Common myeloid progenitor, CD34-positive (primary cell): ENCODE results near the gene PLA2G4D.

Experiments used
- CTCF ChIA-PET: fragments of 350-600 bp; sonication (Branson Sonifier 250); formaldehyde crosslinking; loops from one replicate; lab custom pipeline; 2021; ENCODE audit warnings: antibody characterized with exemption; lab: Charles Lee
- POLR2A ChIA-PET: fragments of 350-600 bp; sonication (Branson Sonifier 250); formaldehyde crosslinking; loops from one replicate; lab custom pipeline; 2021; ENCODE audit warnings: antibody characterized with exemption; lab: Charles Lee
- DNase-seq, 3 donors: peaks; one replicate each; pipeline versions ENCODE4 v3.0.0 to v3.0.0-alpha.2; 2013
- H3K27ac ChIP-seq, 2 experiments: 1 replicate in 1 of 2; 2 replicates in 1 of 2; pipeline ENCODE4 v1.7.0; 2013; ENCODE audit warnings: inconsistent platforms in 2 of 2, low read length in 2 of 2, mild to moderate bottlenecking in 2 of 2, low read depth in 1 of 2, moderate library complexity in 1 of 2; ENCODE audit not compliant: severe bottlenecking in 2 of 2, insufficient read depth in 1 of 2, poor library complexity in 1 of 2
- H3K27me3 ChIP-seq, 5 experiments: replicated peaks in 2 of 5; 1 replicate in 3 of 5; 2 replicates in 2 of 5; pipeline versions ENCODE4 v1.6.1 to v1.7.0; 2013; ENCODE audit warnings: low read length in 4 of 5, mild to moderate bottlenecking in 2 of 5, moderate library complexity in 2 of 5, inconsistent platforms in 1 of 5; ENCODE audit not compliant: insufficient read depth in 5 of 5, control insufficient read depth in 4 of 5
- H3K36me3 ChIP-seq, 4 experiments: 1 replicate in 2 of 4; 2 replicates in 2 of 4; pipeline versions ENCODE4 v1.6.1 to v1.7.0; 2013; ENCODE audit warnings: low read length in 3 of 4, control low read depth in 1 of 4, mild to moderate bottlenecking in 1 of 4; ENCODE audit not compliant: control insufficient read depth in 4 of 4, insufficient read depth in 4 of 4
- H3K4me1 ChIP-seq, 4 experiments: 1 replicate in 3 of 4; 2 replicates in 1 of 4; pipeline versions ENCODE4 v1.6.1 to v1.7.1; 2013; ENCODE audit warnings: low read length in 3 of 4, mild to moderate bottlenecking in 3 of 4, control low read depth in 1 of 4, inconsistent platforms in 1 of 4, moderate library complexity in 1 of 4; ENCODE audit not compliant: control insufficient read depth in 4 of 4, insufficient read depth in 4 of 4; ENCODE audit errors: control extremely low read depth in 1 of 4
- H3K4me3 ChIP-seq, 7 experiments: 1 replicate in 4 of 7; 2 replicates in 3 of 7; pipeline versions ENCODE4 v1.5.1 to v1.7.0; 2013; ENCODE audit warnings: mild to moderate bottlenecking in 7 of 7, low read length in 6 of 7, moderate library complexity in 6 of 7, inconsistent platforms in 2 of 7, low read depth in 2 of 7, control low read depth in 1 of 7; ENCODE audit not compliant: insufficient read depth in 4 of 7, control insufficient read depth in 1 of 7; ENCODE audit errors: extremely low read depth in 1 of 7
- H3K9me3 ChIP-seq, 5 experiments: 1 replicate in 4 of 5; 2 replicates in 1 of 5; pipeline versions ENCODE4 v1.6.1 to v1.7.1; 2013; ENCODE audit warnings: low read length in 4 of 5, mild to moderate bottlenecking in 2 of 5, inconsistent platforms in 1 of 5, low read depth in 1 of 5, moderate library complexity in 1 of 5; ENCODE audit not compliant: control insufficient read depth in 4 of 5, insufficient read depth in 2 of 5; ENCODE audit errors: control extremely low read depth in 1 of 5
- WGBS: methylation state at CpG from one replicate; pipeline ENCODE4 v1.1.5; 2013; ENCODE audit not compliant: insufficient coverage; 5-methylcytosine and 5-hydroxymethylcytosine counted together

Gene PLA2G4D

DNA sequence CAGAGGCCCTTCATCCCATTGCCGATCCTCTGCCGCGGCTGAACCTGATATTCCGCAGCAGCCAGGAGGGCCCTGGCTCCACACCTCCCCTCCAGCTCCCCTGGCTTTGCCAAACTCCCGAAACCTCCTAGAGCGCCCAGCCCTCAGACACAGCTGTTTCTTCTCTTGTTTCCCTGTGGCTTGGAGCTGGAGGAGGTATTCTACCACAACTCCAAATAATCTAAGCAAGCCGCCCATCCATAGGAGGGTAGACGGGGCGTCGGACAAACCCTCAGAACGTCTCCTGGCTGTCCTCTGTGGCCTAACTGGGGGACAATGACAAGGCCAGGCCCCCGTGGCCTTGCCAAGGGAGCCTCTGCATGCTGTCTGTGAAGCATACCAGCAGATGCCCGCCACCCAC, 10.4 kb downstream of the PLA2G4D start:
- 90% methylated on average over 10 of the region's 13 CpGs for WGBS
- peaks cover 0 to 4% (median 0%) of the 10 kb centered on the region in 5 experiments for H3K27me3 ChIP-seq
- no peaks in the 10 kb centered on the region for H3K9me3 ChIP-seq
- POLR2A ChIA-PET: no interaction called here
- H3K4me3 ChIP-seq: no peak overlapping the region
- CTCF ChIA-PET: interaction anchor here (0.9 to 14.2 kb wide), 12 partner anchors 16 to 147 kb away, joined by 3 to 190 read pairs (median 6); no protein-coding TSS in a partner anchor
- no peak for DNase-seq
- H3K36me3 ChIP-seq: no peaks in the 10 kb centered on the region
- H3K27ac ChIP-seq: no peak overlapping the region
- peaks cover 0 to 13% (median 9%) of the 10 kb centered on the region in 4 experiments for H3K4me1 ChIP-seq

DNA sequence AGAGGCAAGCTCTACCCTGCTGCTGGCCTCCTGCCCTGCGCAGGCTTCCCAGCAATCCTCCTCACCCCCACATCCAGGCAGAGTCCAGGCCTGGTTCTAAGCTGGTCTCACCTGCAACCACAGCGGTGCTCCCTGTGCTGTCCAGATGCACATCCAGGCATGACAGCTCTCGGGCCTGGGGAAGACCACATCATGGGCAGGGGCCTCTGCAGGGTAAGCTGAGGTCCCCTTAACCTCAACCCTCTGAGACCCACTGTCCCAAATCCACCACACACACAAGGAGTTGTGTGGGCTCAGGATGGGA, 10.8 kb downstream of the PLA2G4D start:
- no peak overlapping the region for H3K27ac ChIP-seq
- peaks cover 0 to 4% (median 0%) of the 10 kb centered on the region in 5 experiments for H3K27me3 ChIP-seq
- no peak overlapping the region for H3K4me3 ChIP-seq
- no peaks in the 10 kb centered on the region for H3K9me3 ChIP-seq
- DNase-seq: no peak
- ChIA-PET POLR2A (no interaction called here), CTCF (interaction anchor here (0.9 to 14.2 kb wide), 12 partner anchors 11 to 94 kb away, joined by 3 to 190 read pairs (median 6); partner anchors contain the start of gene PLA2G4D)
- H3K36me3 ChIP-seq: no peaks in the 10 kb centered on the region
- WGBS: 97% methylated on average over 3 of the region's 3 CpGs
- peaks cover 0 to 10% (median 9%) of the 10 kb centered on the region in 4 experiments for H3K4me1 ChIP-seq

DNA sequence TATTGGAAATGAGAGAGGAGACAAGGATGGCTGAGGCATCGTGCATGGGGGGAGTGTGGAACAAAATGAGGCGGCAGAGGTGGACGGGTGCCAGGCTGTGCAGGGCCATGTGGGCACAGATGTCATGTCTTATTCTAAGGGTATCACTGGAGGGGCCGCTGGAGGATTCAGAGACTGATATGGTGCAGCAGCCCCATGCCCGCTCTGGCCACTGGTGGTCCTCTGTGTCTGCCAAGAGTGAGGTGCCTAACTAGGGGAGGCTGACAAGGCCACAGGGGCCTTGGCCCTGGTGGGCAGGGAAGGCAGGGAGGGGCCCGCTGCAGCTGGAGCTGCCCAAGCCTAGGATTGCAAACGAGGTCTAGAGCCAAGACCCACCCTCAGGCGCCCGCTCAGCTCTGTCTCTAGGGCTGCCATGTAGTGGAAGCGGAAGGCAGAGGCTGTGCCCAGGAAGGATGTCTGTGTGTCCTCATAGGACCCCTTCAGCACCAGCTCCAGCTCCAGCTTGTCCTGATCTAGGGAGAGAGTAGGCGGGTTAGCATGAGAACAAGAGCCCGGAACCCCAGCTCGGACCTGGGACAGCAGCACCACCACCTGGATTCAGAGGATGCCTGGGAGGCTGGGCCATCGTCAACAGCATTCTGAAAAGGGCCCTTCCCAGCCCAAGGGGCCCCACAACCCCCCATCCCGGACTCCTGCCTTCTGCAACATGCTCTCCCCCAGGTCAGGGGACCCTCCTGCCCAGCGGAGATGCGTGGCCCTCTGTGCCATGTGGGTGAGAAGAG, 11.3 kb downstream of the PLA2G4D start:
- no peak overlapping the region for H3K27ac ChIP-seq
- no peak for DNase-seq
- no peak overlapping the region for H3K4me3 ChIP-seq
- ChIA-PET POLR2A (no interaction called here), CTCF (interaction anchor here (0.8 to 14.2 kb wide), 14 partner anchors 11 to 93 kb away, joined by 3 to 190 read pairs (median 3); partner anchors contain the start of gene PLA2G4D)
- H3K27me3 ChIP-seq: peaks cover 0 to 4% (median 0%) of the 10 kb centered on the region in 5 experiments
- no peaks in the 10 kb centered on the region for H3K9me3 ChIP-seq
- peaks cover 0 to 10% (median 9%) of the 10 kb centered on the region in 4 experiments for H3K4me1 ChIP-seq
- WGBS: 98% methylated on average over 11 of the region's 17 CpGs
- H3K36me3 ChIP-seq: no peaks in the 10 kb centered on the region

DNA sequence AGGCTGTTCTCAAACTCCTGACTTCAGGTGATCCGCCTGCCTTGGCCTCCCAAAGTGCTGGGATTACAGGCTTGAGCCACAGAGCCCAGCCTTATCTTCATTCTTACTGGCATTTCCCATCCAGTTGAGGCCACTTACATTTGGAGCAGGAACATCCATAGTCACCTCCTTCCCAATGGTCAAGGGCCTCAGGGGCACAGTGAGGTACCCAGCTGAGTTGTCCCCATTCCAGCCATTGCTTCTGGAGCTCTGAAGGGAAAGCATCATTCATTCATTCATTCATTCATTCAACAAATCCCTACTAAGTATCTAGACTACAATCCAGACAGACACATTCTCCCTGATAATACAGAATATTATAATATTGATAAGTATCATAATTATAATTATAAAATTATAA, 12.2 kb downstream of the PLA2G4D start:
- DNase-seq: no peak
- peaks cover 0 to 4% (median 0%) of the 10 kb centered on the region in 5 experiments for H3K27me3 ChIP-seq
- no peak overlapping the region for H3K4me3 ChIP-seq
- CTCF ChIA-PET: interaction anchor here (0.8 to 14.2 kb wide), 10 partner anchors 12 to 55 kb away, joined by 3 to 190 read pairs (median 3); partner anchors contain the start of gene PLA2G4D
- 100% methylated on average over 1 of the region's 1 CpG for WGBS
- H3K36me3 ChIP-seq: no peaks in the 10 kb centered on the region
- no peak overlapping the region for H3K27ac ChIP-seq
- no peaks in the 10 kb centered on the region for H3K9me3 ChIP-seq
- peaks cover 0 to 10% (median 9%) of the 10 kb centered on the region in 4 experiments for H3K4me1 ChIP-seq
- POLR2A ChIA-PET: interaction anchor here (0.7 kb wide), 1 partner anchor 54 kb away, joined by 4 read pairs; no protein-coding TSS in a partner anchor

DNA sequence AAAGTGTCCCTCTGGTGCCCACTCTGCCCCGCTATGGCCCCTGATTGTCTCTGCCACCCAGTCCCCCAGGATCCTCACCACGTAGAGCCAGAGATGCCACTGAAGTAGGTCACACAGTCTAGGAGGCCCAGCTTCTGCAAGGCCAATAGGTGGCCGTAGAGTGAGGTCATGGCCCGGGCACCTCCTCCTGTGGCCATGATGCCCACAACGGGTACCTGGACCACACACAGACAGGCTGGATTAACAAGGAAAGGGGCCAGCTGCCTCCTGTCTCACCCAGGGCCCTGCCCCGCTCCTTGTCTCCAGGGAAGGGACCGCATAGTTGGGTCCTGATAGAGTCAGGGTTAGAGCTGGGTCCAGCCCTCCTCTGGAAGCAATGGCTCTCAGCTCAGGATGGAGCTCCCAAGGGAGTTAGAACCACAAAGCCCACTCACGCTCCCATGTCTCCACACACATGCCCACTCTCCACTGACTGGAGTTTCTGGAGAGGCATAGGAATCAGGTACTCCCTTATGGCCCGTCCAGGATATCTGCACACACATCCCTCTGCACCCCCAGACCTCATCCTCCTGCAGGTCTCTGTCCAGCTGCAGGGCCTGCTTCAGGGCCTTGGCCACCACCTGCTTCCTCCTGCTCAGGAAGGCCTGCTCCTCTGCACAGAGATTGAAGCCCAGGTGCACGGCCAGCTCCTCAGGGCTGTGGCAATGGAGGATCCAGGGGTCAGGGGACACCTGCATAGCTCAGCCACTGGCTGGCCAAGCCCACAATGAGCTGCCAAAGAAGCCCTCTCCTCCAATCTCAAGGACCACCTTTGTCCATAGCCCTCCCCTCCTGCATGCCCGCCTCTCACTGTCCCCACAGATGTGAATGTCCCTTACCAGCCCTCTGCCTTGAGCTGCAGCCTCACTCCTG, 13.2 kb downstream of the PLA2G4D start:
- WGBS: 80% methylated on average over 7 of the region's 11 CpGs
- DNase-seq: no peak
- Histone ChIP-seq H3K4me1 (peaks cover 0 to 10% (median 9%) of the 10 kb centered on the region in 4 experiments), H3K36me3 (no peaks in the 10 kb centered on the region), H3K27me3 (peaks cover 0 to 4% (median 0%) of the 10 kb centered on the region in 5 experiments), H3K27ac (no peak overlapping the region), H3K4me3 (no peak overlapping the region), H3K9me3 (no peaks in the 10 kb centered on the region)
- POLR2A ChIA-PET: no interaction called here
- CTCF ChIA-PET: interaction anchor here (0.7 to 14.2 kb wide), 9 partner anchors 13 to 726 kb away, joined by 3 to 190 read pairs (median 3); no protein-coding TSS in a partner anchor

DNA sequence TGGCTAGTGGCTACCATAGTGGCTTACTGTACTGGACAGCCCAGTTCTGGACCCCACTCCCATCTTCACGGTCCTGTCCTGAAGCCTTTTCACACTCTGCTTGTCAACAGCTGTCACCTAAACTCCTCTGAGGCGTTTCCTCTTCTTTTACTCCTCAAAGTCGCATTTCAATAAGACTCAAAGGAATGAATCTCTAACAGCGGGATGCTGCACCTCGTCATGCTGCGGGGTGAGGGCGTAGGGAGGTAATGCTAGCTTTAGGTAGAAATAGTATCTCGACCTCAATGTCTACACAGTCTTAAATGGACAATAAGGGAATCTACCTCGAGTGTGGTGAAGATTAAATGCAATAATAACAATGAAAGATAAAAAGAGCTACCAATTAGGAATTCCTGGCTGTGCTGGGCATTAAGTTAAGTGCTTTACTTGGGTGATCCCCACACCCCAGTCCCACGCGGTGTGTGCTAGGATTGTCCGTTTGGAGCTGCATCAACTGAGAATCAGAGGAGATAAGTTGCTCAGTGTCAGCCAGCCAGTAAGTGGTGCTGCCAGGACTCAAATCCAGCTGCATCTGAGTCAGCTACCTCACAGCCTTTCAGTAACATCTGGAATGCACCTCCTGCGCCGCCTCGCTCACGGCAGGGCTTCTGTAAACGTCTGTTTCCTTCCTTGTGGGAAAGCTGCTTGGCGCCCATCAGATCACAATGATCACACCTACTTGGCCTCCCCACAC, 14.0 kb downstream of the PLA2G4D start:
- POLR2A ChIA-PET: no interaction called here
- H3K27ac ChIP-seq: no peak overlapping the region
- no peaks in the 10 kb centered on the region for H3K36me3 ChIP-seq
- WGBS: 63% methylated on average over 7 of the region's 18 CpGs
- H3K27me3 ChIP-seq: peaks cover 0 to 4% (median 0%) of the 10 kb centered on the region in 5 experiments
- H3K4me3 ChIP-seq: no peak overlapping the region
- peaks cover 0 to 10% (median 9%) of the 10 kb centered on the region in 4 experiments for H3K4me1 ChIP-seq
- peak in 2 of 3 donors; percentile 36 to 53 for DNase-seq
- no peaks in the 10 kb centered on the region for H3K9me3 ChIP-seq
- CTCF ChIA-PET: interaction anchor here (0.9 to 14.2 kb wide), 8 partner anchors 12 to 58 kb away, joined by 3 to 190 read pairs (median 4); no protein-coding TSS in a partner anchor
